A549 (cell line): ENCODE results near the gene SH2D2A. TPM values are rescaled to one million over a fixed set of nuclear protein-coding genes. Genes with fewer than 3 reads are reported as not detected.

Experiments
- ATAC-seq, 2 experiments: fragments of 200-7000 bp in 1 of 2; fragments of >200 bp in 1 of 2; cut with Nextera tagmentation in 1 of 2; cut with Tn5 transposase in 1 of 2; 3 replicates each; pipeline versions ENCODE4 v1.8.0 to v1.9.1; 2018 to 2020; ENCODE audit warnings: mild to moderate bottlenecking in 1 of 2, moderate library complexity in 1 of 2
- CTCF ChIA-PET: fragments of 300-600 bp; sonication (Branson Sonifier 250); formaldehyde crosslinking; extraction: SDS; loops from one replicate; lab custom pipeline; 2021; ENCODE audit warnings: antibody characterized with exemption, inconsistent platforms; lab: Yijun Ruan, JAX
- POLR2A ChIA-PET: fragments of 350-600 bp; formaldehyde crosslinking; extraction: SDS; loops from one replicate; lab custom pipeline; 2021; ENCODE audit warnings: antibody characterized with exemption, inconsistent platforms; lab: Yijun Ruan, JAX
- DNase-seq, 2 experiments: peaks; one replicate each; pipeline versions ENCODE4 v3.0.0 to v3.0.0-alpha.2; 2011 to 2016; ENCODE audit warnings: low read depth in 1 of 2, low spot score in 1 of 2
- FAIRE-seq: peaks from 2 replicates; lab custom pipeline; 2011; peaks lifted over from hg19 to GRCh38; lab: Jason Lieb, UNC
- H3K27ac ChIP-seq, 2 experiments: fragments of >200 bp; sonication (Bioruptor Twin); formaldehyde crosslinking; 3 replicates each; pipeline ENCODE4 v1.5.1; 2016 to 2017
- H3K4me1 ChIP-seq: fragments of >200 bp; sonication (Bioruptor Twin); formaldehyde crosslinking; 3 replicates; pipeline ENCODE4 v1.6.1; 2016
- H3K4me2 ChIP-seq: fragments of >200 bp; sonication (Bioruptor Twin); formaldehyde crosslinking; 3 replicates; pipeline ENCODE4 v1.6.1; 2016
- H3K4me3 ChIP-seq: fragments of >200 bp; sonication (Bioruptor Twin); formaldehyde crosslinking; 3 replicates; pipeline ENCODE4 v1.5.1; 2016
- H3K9me3 ChIP-seq: fragments of >200 bp; sonication (Bioruptor Twin); formaldehyde crosslinking; 3 replicates; pipeline ENCODE4 v1.6.1; 2016
- CEBPB ChIP-seq, 2 experiments: fragments of >200 bp in 1 of 2; sonication (Bioruptor Twin) in 1 of 2; formaldehyde crosslinking in 1 of 2; IDR thresholded peaks; 2 replicates each; pipeline ENCODE4 v1.6.1; 2012 to 2016
- CTCF ChIP-seq: fragments of >200 bp; sonication (Bioruptor Twin); formaldehyde crosslinking; IDR thresholded peaks from 3 replicates; pipeline ENCODE4 v1.5.1; 2016
- E2F6 ChIP-seq: IDR thresholded peaks from 2 replicates; pipeline ENCODE4 v1.6.1; 2012; ENCODE audit warnings: low read depth, borderline replicate concordance
- FOXS1 ChIP-seq: fragments of 250-450 bp; sonication (Bioruptor Pico); IDR thresholded peaks from 2 replicates; pipeline ENCODE4 v1.5.0; 2020; ENCODE audit warnings: mild to moderate bottlenecking, moderate library complexity
- GATA3 ChIP-seq: IDR thresholded peaks from 2 replicates; pipeline ENCODE4 v1.6.1; 2012; ENCODE audit warnings: borderline replicate concordance
- MAX ChIP-seq: IDR thresholded peaks from 2 replicates; pipeline ENCODE4 v1.6.1; 2012
- PHF8 ChIP-seq: fragments of 200-600 bp; sonication (generic); IDR thresholded peaks from 2 replicates; pipeline ENCODE4 v1.6.1; 2016; ENCODE audit warnings: low read depth, mild to moderate bottlenecking, antibody characterized with exemption, moderate library complexity, borderline replicate concordance
- POLR2A ChIP-seq: IDR thresholded peaks from 2 replicates; pipeline ENCODE4 v1.6.1; 2012; ENCODE audit warnings: mild to moderate bottlenecking, low read length
- POLR2AphosphoS2 ChIP-seq: conservative IDR thresholded peaks from 2 replicates; pipeline ENCODE4 v1.6.1; 2012; ENCODE audit warnings: low read length, improper control_type of control experiment, inconsistent platforms
- RAD21 ChIP-seq, 2 experiments: fragments of >200 bp in 1 of 2; sonication (Bioruptor Twin) in 1 of 2; formaldehyde crosslinking in 1 of 2; IDR thresholded peaks in 1 of 2; conservative IDR thresholded peaks in 1 of 2; 2 replicates in 1 of 2; 3 replicates in 1 of 2; pipeline ENCODE4 v1.6.1; 2012 to 2018; ENCODE audit warnings: inconsistent platforms in 1 of 2
- RCOR1 ChIP-seq: fragments of 150-350 bp; IDR thresholded peaks from 2 replicates; pipeline ENCODE4 v1.6.1; 2014; ENCODE audit warnings: antibody characterized with exemption, low read length, low read depth
- RNF2 ChIP-seq: fragments of 200-600 bp; sonication (generic); IDR thresholded peaks from 2 replicates; pipeline ENCODE4 v1.6.1; 2016; ENCODE audit warnings: low read depth, mild to moderate bottlenecking, antibody characterized with exemption, moderate library complexity, borderline replicate concordance
- SMC3 ChIP-seq: fragments of >200 bp; sonication (Bioruptor Twin); formaldehyde crosslinking; IDR thresholded peaks from 3 replicates; pipeline ENCODE4 v1.6.1; 2018; ENCODE audit warnings: inconsistent platforms
- TFCP2L1 ChIP-seq: fragments of 250-450 bp; sonication (Bioruptor Pico); IDR thresholded peaks from 2 replicates; pipeline ENCODE4 v1.5.0; 2021; ENCODE audit warnings: mild to moderate bottlenecking
- ZC3H11A ChIP-seq: fragments of 450-650 bp; IDR thresholded peaks from 2 replicates; pipeline ENCODE4 v1.6.1; 2014; ENCODE audit warnings: antibody characterized with exemption, mild to moderate bottlenecking
- ZNF302 ChIP-seq: fragments of 250-450 bp; sonication (Bioruptor Pico); IDR thresholded peaks from 2 replicates; pipeline ENCODE4 v1.9.0; 2021; ENCODE audit warnings: inconsistent platforms, mild to moderate bottlenecking, moderate library complexity
- WGBS: methylation state at CpG from one replicate; pipeline ENCODE4 v1.1.6; 2017; ENCODE audit errors: missing lambda C conversion rate; 5-methylcytosine and 5-hydroxymethylcytosine counted together
- polyA plus RNA-seq, 4 experiments: library from polyadenylated mRNA; depleted of rRNA in 3 of 4; stranded (reverse); fragments of >200 nt; fragmentation: RNase III in 1 of 4; extraction: RNeasy Plus Mini Kit Qiagen cat#74134 plus additional on column Dnase treatment in 1 of 4; gene quantifications; 2 replicates in 3 of 4; 3 replicates in 1 of 4; pipeline ENCODE4 v1.2.3, GENCODE V29; 2011 to 2017

The SH2D2A gene
- polyA plus RNA-seq, 2 of the 4 experiments (the other 2 are of a cell fraction), result 1.6 to 1.8 TPM

- FAIRE-seq (no peak), DNase-seq (no peak)
Observed at GRCh38 chr1:156862584-156862983, 45.9 kb upstream of the SH2D2A start.

GRCh38 chr1:156860628-156861423, 44.2 kb upstream of the SH2D2A start, which contains the start of gene NTRK1:
Gene NTRK1, plus strand, starts transcription at chr1:156860865. Its CDS starts 70 bp downstream, at chr1:156860935.
- ChIA-PET POLR2A (interaction anchor here (1.0 to 1.4 kb wide), 5 partner anchors 29 to 120 kb away, joined by 3 to 4 read pairs (median 4); partner anchors contain the start of genes MRPL24 and PRCC), CTCF (interaction anchor here (0.6 to 20.9 kb wide), 50 partner anchors 8 to 480 kb away, joined by 3 to 480 read pairs (median 8); partner anchors contain the start of genes HAPLN2, ISG20L2, LRRC71 and METTL25B)
- Histone ChIP-seq H3K4me3 (peak within 1 kb of the TSS; percentile 46), H3K4me2 (peak within 1 kb of the TSS; percentile 94), H3K4me1 (peaks cover 8% of the 10 kb centered on the region; the same call in 1 of the 3 replicates), H3K27ac (peak within 1 kb of the TSS in 1 of 2 experiments; percentile 59; a peak in 3 of 6 replicates), H3K9me3 (no peaks in the 10 kb centered on the region)
- TF ChIP-seq ZNF302 (CRISPR knock-in tag) (no peak), GATA3 (no peak), FOXS1 (CRISPR knock-in tag) (no peak), RNF2 (no peak), MAX (peak; percentile 63; the same call in 1 of the 2 replicates)
- FAIRE-seq, result no peak
- WGBS, result 71% methylated on average over 18 of the region's 69 CpGs
- peak; percentile 51 to 75 for ATAC-seq
- peak; percentile 21 to 58 for DNase-seq

More at GRCh38 chr1:156862584-156862983, 45.9 kb upstream of the SH2D2A start:
- H3K4me1 ChIP-seq, result peaks cover 8% of the 10 kb centered on the region; the same call in 1 of the 3 replicates
- TF ChIP-seq RCOR1, result no peak
- TF ChIP-seq TFCP2L1, result no peak
- TF ChIP-seq POLR2A, result no peak
- no peaks in the 10 kb centered on the region for H3K9me3 ChIP-seq
- no peak for ATAC-seq
- CTCF ChIA-PET, result interaction anchor here (1.1 to 20.9 kb wide), 13 partner anchors 9 to 173 kb away, joined by 3 to 480 read pairs (median 68); partner anchors contain the start of genes ISG20L2, METTL25B and PEAR1
- POLR2A ChIA-PET, result interaction anchor here (2.0 kb wide), 1 partner anchor 134 kb away, joined by 6 read pairs; the partner anchor contains the start of genes ISG20L2 and METTL25B
- 85% methylated on average over 6 of the region's 6 CpGs for WGBS
- no peak overlapping the region for H3K4me3 ChIP-seq
- no peak overlapping the region for H3K4me2 ChIP-seq
- H3K27ac ChIP-seq, result no peak overlapping the region

- ATAC-seq (peak; percentile 73 to 87), FAIRE-seq (no peak), DNase-seq (peak; percentile 48 to 70)
- WGBS, result 3% methylated on average over 27 of the region's 35 CpGs
- TF ChIP-seq PHF8, result no peak
- no peak; the same call in 1 of the 2 replicates for TF ChIP-seq MAX
- no peak for TF ChIP-seq CEBPB (IDR thresholded peaks at IDR 0.05)
- peak; percentile 96 for TF ChIP-seq CTCF
- peak; percentile 92 for TF ChIP-seq SMC3
- 0 out of 2 replicates have a peak, but pooled peaks have one; percentile 34 for TF ChIP-seq E2F6
- TF ChIP-seq ZC3H11A, result no peak
- TF ChIP-seq RAD21 (conservative IDR thresholded peaks at IDR 0.05 in 1 of 2, IDR thresholded peaks at IDR 0.05 in 1 of 2), result peak; percentile 79 to 92
- TF ChIP-seq POLR2AphosphoS2, result no peak
- ChIA-PET POLR2A (interaction anchor here (1.0 to 1.4 kb wide), 7 partner anchors 30 to 132 kb away, joined by 3 to 10 read pairs (median 4); partner anchors contain the start of genes ISG20L2, METTL25B, MRPL24 and PRCC), CTCF (interaction anchor here (0.6 to 20.9 kb wide), 65 partner anchors 7 to 479 kb away, joined by 3 to 480 read pairs (median 5); partner anchors contain the start of genes HAPLN2, ISG20L2, LRRC71 and METTL25B)
- peak overlapping the region in 1 of 2 experiments; percentile 59; a peak in 3 of 6 replicates for H3K27ac ChIP-seq
- H3K4me1 ChIP-seq, result peaks cover 8% of the 10 kb centered on the region; the same call in 1 of the 3 replicates
- H3K9me3 ChIP-seq, result no peaks in the 10 kb centered on the region
- H3K4me3 ChIP-seq, result peak overlapping the region; percentile 46
- H3K4me2 ChIP-seq, result peak overlapping the region; percentile 94
Observed at GRCh38 chr1:156860113-156860627, 43.5 kb upstream of the SH2D2A start.
